Body of pancreas (tissue), 4 donors: ENCODE results near the gene TMEM186. TPM values are rescaled to one million over a fixed set of nuclear protein-coding genes. Genes with fewer than 3 reads are reported as not detected.

Experiments used
- ATAC-seq: fragments of 150-250 bp; one replicate; pipeline ENCODE4 v1.9.1; 2016
- DNase-seq, 4 donors: peaks; one replicate each; pipeline ENCODE4 v3.0.0-alpha.2; 2019
- H3K27ac ChIP-seq, 4 donors: fragments of 200-600 bp; sonication (generic); 1 replicate in 3 of 4; 2 replicates in 1 of 4; pipeline versions ENCODE4 v1.5.1 to v1.6.1; 2016 to 2019; ENCODE audit warnings: mild to moderate bottlenecking in 1 of 4, mixed read lengths in 1 of 4, moderate library complexity in 1 of 4
- H3K27me3 ChIP-seq, 2 donors: fragments of 200-600 bp; sonication (generic); one replicate each; pipeline ENCODE4 v1.6.0; 2016; ENCODE audit warnings: mild to moderate bottlenecking in 1 of 2
- H3K36me3 ChIP-seq, 2 donors: fragments of 200-600 bp; sonication (generic); replicated peaks in 1 of 2; 2 replicates each; pipeline ENCODE4 v1.5.1; 2016; ENCODE audit warnings: low read depth in 2 of 2; ENCODE audit not compliant: insufficient read depth in 1 of 2
- H3K4me1 ChIP-seq: fragments of 200-600 bp; sonication (generic); one replicate; pipeline ENCODE4 v1.6.0; 2016
- H3K4me3 ChIP-seq, 2 donors: fragments of 200-600 bp; sonication (generic); 1 replicate in 1 of 2; 2 replicates in 1 of 2; pipeline ENCODE4 v1.5.1; 2016 to 2019
- H3K9me3 ChIP-seq, 3 donors: fragments of 200-600 bp; sonication (generic); 1 replicate in 2 of 3; 2 replicates in 1 of 3; pipeline ENCODE4 v1.5.1; 2016
- POLR2A ChIP-seq, 3 donors: fragments of 450-650 bp; IDR thresholded peaks; one replicate each; pipeline ENCODE4 v1.6.1; 2016; ENCODE audit warnings: antibody characterized with exemption in 3 of 3, mild to moderate bottlenecking in 2 of 3
- WGBS, 2 donors: methylation state at CpG; one replicate each; pipeline ENCODE4 v1.1.5; 2017; 5-methylcytosine and 5-hydroxymethylcytosine counted together
- intact Hi-C: fragments of 100-400 bp; cut with DNase I; formaldehyde crosslinking; loops from one replicate; pipeline ENCODE4 v1.15.1; 2023
- total RNA-seq, 2 donors: library from RNA; depleted of rRNA; stranded (reverse); fragments of >200 nt; gene quantifications; one replicate each; pipeline ENCODE4 v1.1.0, GENCODE V29; 2016
- TF ChIP-seq, protein P1 (sequence below), 7 experiments: fragments of 450-650 bp in 4 of 7; fragments of 200-600 bp in 3 of 7; sonication (generic) in 3 of 7; IDR thresholded peaks; one replicate each; pipeline ENCODE4 v1.5.1; 2016 to 2019; ENCODE audit warnings: antibody characterized with exemption in 7 of 7

The TMEM186 gene
- total RNA-seq, 2 donors from 2014 or later: 0.99 to 3.6 TPM

DNA sequence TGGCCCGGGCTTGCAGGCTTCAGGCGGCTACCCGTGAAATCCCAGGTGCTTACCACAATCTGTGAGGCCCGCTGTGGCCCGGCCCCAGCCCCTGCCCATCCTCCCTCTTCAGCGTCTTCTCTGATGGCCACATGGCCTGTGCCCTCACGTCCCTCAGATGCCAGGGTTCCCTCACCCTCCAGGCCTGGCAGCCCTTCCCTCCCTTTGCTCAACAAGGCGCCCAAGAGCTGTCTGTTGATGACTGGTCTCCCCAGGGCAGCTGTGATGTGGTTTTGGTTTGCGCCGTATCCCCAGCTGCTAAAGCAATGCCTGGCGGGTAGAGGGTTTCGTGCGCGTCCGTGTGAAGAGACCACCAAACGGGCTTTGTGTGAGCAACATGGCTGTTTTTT lies 35.3 kb upstream of the TMEM186 start:
- DNase-seq (no peak), ATAC-seq (no peak)
- peaks cover 0 to 15% of the 10 kb centered on the region in 2 donors for H3K36me3 ChIP-seq
- TF ChIP-seq, protein P1, sequence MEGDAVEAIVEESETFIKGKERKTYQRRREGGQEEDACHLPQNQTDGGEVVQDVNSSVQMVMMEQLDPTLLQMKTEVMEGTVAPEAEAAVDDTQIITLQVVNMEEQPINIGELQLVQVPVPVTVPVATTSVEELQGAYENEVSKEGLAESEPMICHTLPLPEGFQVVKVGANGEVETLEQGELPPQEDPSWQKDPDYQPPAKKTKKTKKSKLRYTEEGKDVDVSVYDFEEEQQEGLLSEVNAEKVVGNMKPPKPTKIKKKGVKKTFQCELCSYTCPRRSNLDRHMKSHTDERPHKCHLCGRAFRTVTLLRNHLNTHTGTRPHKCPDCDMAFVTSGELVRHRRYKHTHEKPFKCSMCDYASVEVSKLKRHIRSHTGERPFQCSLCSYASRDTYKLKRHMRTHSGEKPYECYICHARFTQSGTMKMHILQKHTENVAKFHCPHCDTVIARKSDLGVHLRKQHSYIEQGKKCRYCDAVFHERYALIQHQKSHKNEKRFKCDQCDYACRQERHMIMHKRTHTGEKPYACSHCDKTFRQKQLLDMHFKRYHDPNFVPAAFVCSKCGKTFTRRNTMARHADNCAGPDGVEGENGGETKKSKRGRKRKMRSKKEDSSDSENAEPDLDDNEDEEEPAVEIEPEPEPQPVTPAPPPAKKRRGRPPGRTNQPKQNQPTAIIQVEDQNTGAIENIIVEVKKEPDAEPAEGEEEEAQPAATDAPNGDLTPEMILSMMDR (IDR thresholded peaks at IDR 0.05): no peak
- TF ChIP-seq POLR2A (IDR thresholded peaks at IDR 0.05): no peak
- H3K4me3 ChIP-seq: no peak overlapping the region
- intact Hi-C loops: no loop called here
- 77 to 87% methylated on average over 16 of the region's 16 CpGs for WGBS, 2 donors
- H3K9me3 ChIP-seq: no peaks in the 10 kb centered on the region
- H3K27ac ChIP-seq: no peak overlapping the region
- no peaks in the 10 kb centered on the region for H3K27me3 ChIP-seq
- peaks cover 14% of the 10 kb centered on the region for H3K4me1 ChIP-seq

DNA sequence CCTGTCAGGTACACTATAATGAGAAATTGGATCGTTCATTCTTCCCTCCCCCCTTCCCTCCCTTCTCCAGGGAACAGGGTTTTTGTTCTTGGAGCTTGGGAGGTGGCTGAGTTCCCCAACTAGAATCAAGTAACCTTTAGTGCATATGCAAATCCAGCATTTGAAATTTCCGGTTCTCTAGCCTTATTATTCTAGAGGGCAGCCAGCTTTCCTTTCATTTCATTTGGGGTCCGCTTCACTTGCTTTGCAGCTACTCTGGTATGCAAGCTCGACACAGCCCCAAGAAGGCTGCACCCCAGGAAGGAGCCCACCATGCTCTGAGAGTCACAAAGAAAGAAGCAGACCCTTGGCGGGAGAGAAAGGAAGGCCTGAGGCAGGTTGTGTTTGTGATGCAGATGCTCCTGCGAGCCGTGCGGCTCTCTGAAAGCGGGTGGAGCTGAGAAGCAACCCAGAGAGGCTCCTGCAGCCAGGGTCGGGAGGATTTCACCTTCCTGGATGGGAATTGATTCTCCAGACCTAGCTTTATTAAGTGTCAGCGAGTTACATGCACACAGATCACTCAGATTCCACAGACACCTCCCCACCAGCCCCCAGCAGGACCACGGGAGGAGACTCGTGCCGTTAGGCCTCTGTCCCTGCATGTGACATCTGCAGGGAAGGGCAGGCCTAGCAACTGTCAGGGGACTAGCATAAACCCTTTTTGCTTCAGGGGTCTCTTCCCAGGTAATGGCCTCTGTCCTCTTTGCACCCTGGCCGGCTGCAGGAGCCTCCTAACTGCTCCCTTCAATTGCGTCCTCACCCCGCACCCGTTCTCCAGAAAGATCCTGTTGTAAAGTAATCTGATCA lies 34.7 kb upstream of the TMEM186 start:
- Histone ChIP-seq H3K27me3 (no peaks in the 10 kb centered on the region), H3K9me3 (no peaks in the 10 kb centered on the region), H3K4me1 (peaks cover 8% of the 10 kb centered on the region), H3K4me3 (no peak overlapping the region), H3K27ac (no peak overlapping the region), H3K36me3 (peaks cover 0 to 15% of the 10 kb centered on the region in 2 donors)
- intact Hi-C loops: no loop called here
- no peak for TF ChIP-seq POLR2A (IDR thresholded peaks at IDR 0.05)
- TF ChIP-seq, protein P1 (IDR thresholded peaks at IDR 0.05): no peak
- ATAC-seq (no peak), DNase-seq (no peak)
- 83 to 94% methylated on average over 10 to 18 of the region's 18 CpGs for WGBS, 2 donors

- Histone ChIP-seq H3K27ac (no peak overlapping the region), H3K4me3 (no peak overlapping the region), H3K9me3 (no peaks in the 10 kb centered on the region), H3K27me3 (no peaks in the 10 kb centered on the region), H3K4me1 (peaks cover 4% of the 10 kb centered on the region), H3K36me3 (peaks cover 0 to 15% of the 10 kb centered on the region in 2 donors)
- DNase-seq: no peak
- no peak for TF ChIP-seq POLR2A (IDR thresholded peaks at IDR 0.05)
- intact Hi-C loops: no loop called here
- no peak for ATAC-seq
- WGBS, 2 donors: 89 to 94% methylated on average over 2 to 9 of the region's 9 CpGs
These were observed 34.0 kb upstream of the TMEM186 start for GRCh38 chr16:8831450-8831849.

GRCh38 chr16:8828541-8829165 lies 31.2 kb upstream of the TMEM186 start:
- H3K27ac ChIP-seq: no peak overlapping the region
- TF ChIP-seq, protein P1 (IDR thresholded peaks at IDR 0.05): no peak
- TF ChIP-seq POLR2A (IDR thresholded peaks at IDR 0.05): no peak
- intact Hi-C loops: no loop called here
- ATAC-seq (no peak), DNase-seq (no peak)
- H3K4me3 ChIP-seq: no peak overlapping the region
- H3K36me3 ChIP-seq: peaks cover 0 to 15% of the 10 kb centered on the region in 2 donors
- H3K27me3 ChIP-seq: no peaks in the 10 kb centered on the region
- no peaks in the 10 kb centered on the region for H3K4me1 ChIP-seq
- no peaks in the 10 kb centered on the region for H3K9me3 ChIP-seq
- 91 to 96% methylated on average over 8 of the region's 8 CpGs for WGBS, 2 donors

GRCh38 chr16:8826278-8826879 lies 28.9 kb upstream of the TMEM186 start:
- TF ChIP-seq, protein P1 (IDR thresholded peaks at IDR 0.05): no peak
- TF ChIP-seq POLR2A (IDR thresholded peaks at IDR 0.05): no peak
- intact Hi-C loops: no loop called here
- Histone ChIP-seq H3K9me3 (no peaks in the 10 kb centered on the region), H3K27me3 (no peaks in the 10 kb centered on the region), H3K36me3 (peaks cover 0 to 8% of the 10 kb centered on the region in 2 donors), H3K4me1 (peaks cover 9% of the 10 kb centered on the region), H3K4me3 (no peak overlapping the region), H3K27ac (no peak overlapping the region)
- DNase-seq (no peak), ATAC-seq (no peak)
- 63 to 64% methylated on average over 3 of the region's 3 CpGs for WGBS, 2 donors
